ENCODE measurements around the gene C2CD3.

DNA sequence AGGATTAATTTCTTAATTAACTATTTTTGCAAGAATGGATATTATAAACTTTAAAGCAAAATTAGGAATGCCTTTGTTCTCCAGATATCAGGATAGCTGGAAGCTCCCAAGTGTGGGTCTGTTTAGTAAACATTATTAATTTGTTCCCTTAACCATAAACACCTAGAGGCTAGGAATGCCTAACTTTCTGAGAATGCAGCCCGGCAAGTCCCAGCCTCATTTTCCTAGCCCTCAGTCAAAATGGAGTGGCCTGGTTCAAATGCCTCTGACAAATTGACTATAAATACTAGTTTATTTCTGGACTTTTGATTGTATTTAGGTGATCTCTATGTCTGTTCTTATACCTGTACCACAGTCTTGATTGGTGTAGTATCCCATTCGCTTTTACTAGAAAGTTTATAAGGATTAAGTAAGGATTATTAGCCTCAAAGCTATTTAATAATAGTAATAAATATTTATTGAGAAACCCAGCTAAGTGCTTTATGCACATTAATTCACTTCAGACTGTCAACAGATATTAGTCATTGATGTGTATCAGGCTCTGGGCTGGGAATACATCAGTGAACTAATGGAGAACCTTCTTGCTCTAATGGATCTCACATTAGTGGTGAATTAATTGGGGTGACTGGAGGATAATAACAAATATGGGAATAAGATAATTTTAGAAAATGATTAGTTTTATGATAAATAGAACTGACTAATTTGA is 26.1 kb upstream of the C2CD3 start:
- TF ChIP-seq, protein P1, sequence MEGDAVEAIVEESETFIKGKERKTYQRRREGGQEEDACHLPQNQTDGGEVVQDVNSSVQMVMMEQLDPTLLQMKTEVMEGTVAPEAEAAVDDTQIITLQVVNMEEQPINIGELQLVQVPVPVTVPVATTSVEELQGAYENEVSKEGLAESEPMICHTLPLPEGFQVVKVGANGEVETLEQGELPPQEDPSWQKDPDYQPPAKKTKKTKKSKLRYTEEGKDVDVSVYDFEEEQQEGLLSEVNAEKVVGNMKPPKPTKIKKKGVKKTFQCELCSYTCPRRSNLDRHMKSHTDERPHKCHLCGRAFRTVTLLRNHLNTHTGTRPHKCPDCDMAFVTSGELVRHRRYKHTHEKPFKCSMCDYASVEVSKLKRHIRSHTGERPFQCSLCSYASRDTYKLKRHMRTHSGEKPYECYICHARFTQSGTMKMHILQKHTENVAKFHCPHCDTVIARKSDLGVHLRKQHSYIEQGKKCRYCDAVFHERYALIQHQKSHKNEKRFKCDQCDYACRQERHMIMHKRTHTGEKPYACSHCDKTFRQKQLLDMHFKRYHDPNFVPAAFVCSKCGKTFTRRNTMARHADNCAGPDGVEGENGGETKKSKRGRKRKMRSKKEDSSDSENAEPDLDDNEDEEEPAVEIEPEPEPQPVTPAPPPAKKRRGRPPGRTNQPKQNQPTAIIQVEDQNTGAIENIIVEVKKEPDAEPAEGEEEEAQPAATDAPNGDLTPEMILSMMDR (IDR thresholded peaks at IDR 0.05), result no peak
- TF ChIP-seq POLR2A (IDR thresholded peaks at IDR 0.05), result no peak

Measured in upper lobe of left lung (tissue), 4 donors.